AG04450 (cell line): ENCODE data around the gene EMP2. TPM values are rescaled to one million over a fixed set of nuclear protein-coding genes. Genes with fewer than 3 reads are reported as not detected.

Experiments
- CTCF ChIA-PET: fragments of 300-600, 350-600 bp; formaldehyde crosslinking; extraction: SDS; loops from one replicate; lab custom pipeline; 2022; ENCODE audit warnings: antibody characterized with exemption, inconsistent platforms; lab: Charles Lee
- POLR2A ChIA-PET: fragments of 350-600 bp; formaldehyde crosslinking; extraction: SDS; loops from one replicate; lab custom pipeline; 2021; ENCODE audit warnings: antibody characterized with exemption, inconsistent platforms; lab: Yijun Ruan, JAX
- DNase-seq: peaks from one replicate; pipeline ENCODE4 v3.0.0-alpha.2; 2011; ENCODE audit warnings: low read depth, low spot score
- H3K27ac ChIP-seq: one replicate; pipeline ENCODE4 v1.5.1; 2012; ENCODE audit warnings: low read depth, low read length, control low read depth
- H3K27me3 ChIP-seq: one replicate; pipeline ENCODE4 v1.6.0; 2012; ENCODE audit warnings: low read length; ENCODE audit not compliant: control insufficient read depth, insufficient read depth
- H3K4me3 ChIP-seq: 2 replicates; pipeline ENCODE4 v1.5.1; 2011; ENCODE audit warnings: mild to moderate bottlenecking, low read depth, low read length, control low read depth
- H3K9me3 ChIP-seq: 2 replicates; pipeline ENCODE4 v1.5.1; 2012; ENCODE audit warnings: low read length; ENCODE audit not compliant: control insufficient read depth, insufficient read depth
- CTCF ChIP-seq: IDR thresholded peaks from 2 replicates; pipeline ENCODE4 v1.5.1; 2011; ENCODE audit warnings: low read depth, low read length, control low read depth, inconsistent platforms
- polyA plus RNA-seq: library from polyadenylated mRNA; depleted of rRNA; stranded (reverse); fragments of >200 nt; gene quantifications from 2 replicates; pipeline ENCODE4 v1.2.3, GENCODE V29; 2011

The EMP2 gene
- polyA plus RNA-seq, 1 experiment = 15.2 TPM

DNA sequence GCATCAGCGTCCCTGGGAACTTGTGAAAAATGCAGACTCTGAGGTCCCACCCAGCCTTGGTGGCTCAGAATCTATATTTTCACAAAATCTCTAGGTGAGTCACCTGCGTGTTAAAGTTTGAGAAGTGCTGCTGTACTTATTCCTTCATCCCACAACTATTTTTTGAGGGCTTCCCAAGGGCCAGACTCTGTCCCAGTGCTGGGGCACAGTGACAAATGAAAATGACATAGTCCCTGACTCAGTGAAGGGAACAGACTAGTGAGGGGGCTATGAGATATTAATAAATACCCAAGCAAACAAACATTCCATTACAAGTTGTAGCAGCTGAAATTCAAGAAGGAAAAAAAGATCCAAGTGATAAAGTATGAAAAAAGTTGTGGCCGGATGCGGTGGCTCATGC is 9.9 kb upstream of the EMP2 start:
- H3K9me3 ChIP-seq = no peaks in the 10 kb centered on the region
- CTCF ChIA-PET = interaction anchor here (2.4 kb wide), 1 partner anchor 10 kb away, joined by 6 read pairs; the partner anchor contains the start of gene EMP2
- POLR2A ChIA-PET = no interaction called here

GRCh38 chr16:10589109-10589508 is 8.7 kb upstream of the EMP2 start:
- no peaks in the 10 kb centered on the region for H3K9me3 ChIP-seq
- no peak for DNase-seq
- ChIA-PET POLR2A (no interaction called here), CTCF (interaction anchor here (2.4 kb wide), 1 partner anchor 9 kb away, joined by 6 read pairs; the partner anchor contains the start of gene EMP2)
- no peak overlapping the region for H3K4me3 ChIP-seq
- H3K27me3 ChIP-seq = peaks cover 4% of the 10 kb centered on the region
- no peak overlapping the region for H3K27ac ChIP-seq
- TF ChIP-seq CTCF = no peak

More for the DNA sequence above, 9.9 kb upstream of the EMP2 start:
- DNase-seq = no peak
- Histone ChIP-seq H3K4me3 (no peak overlapping the region), H3K27me3 (peaks cover 4% of the 10 kb centered on the region), H3K27ac (no peak overlapping the region)
- TF ChIP-seq CTCF = no peak

DNA sequence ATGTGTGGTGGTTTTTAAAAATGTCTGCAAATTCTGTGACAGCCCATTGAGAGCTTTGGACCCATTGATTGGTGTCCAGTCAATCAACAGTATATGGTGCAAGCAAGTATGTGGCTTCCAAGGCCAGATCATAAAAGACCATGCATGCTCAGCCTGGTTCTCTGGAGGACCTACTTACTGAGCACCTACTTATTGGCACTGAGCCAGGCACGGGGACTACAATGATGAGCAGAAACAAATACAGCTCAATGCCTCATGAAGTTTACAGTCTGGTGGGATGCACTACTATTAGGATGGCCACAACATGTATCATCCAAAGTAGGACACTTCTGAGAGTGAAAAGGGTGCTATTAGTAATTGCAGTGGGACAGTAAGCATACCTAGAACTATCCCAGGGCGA is 7.2 kb upstream of the EMP2 start:
- no peak for DNase-seq
- Histone ChIP-seq H3K27me3 (peaks cover 4% of the 10 kb centered on the region), H3K27ac (no peak overlapping the region), H3K9me3 (no peaks in the 10 kb centered on the region), H3K4me3 (no peak overlapping the region)
- no peak for TF ChIP-seq CTCF
- CTCF ChIA-PET = interaction anchor here (0.6 kb wide), 1 partner anchor 73 kb away, joined by 3 read pairs; no protein-coding TSS in a partner anchor
- POLR2A ChIA-PET = no interaction called here

DNA sequence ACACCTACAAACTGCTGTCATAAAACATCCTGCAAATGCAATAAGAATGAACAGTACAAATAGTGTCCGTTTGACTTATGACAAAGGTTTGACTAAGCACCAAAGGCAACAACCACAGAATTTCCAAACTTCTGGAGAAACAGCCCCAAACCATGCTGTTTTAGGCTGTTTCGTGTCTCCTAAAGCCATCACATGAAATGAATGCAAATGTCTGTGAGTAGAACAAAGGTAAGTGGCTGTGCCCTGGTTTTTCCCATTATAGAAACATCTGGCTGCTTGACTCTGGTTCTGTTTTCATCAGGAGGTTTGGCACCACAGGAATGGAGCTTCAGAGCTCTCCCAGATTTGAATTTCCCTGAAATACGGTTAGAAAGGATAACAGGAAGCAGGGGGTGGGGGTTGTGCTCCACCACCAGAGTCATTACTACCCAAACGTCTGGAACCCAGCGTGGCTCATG is 4.6 kb upstream of the EMP2 start:
- POLR2A ChIA-PET = no interaction called here
- CTCF ChIA-PET = no interaction called here
- no peaks in the 10 kb centered on the region for H3K9me3 ChIP-seq
- no peak for TF ChIP-seq CTCF
- H3K27me3 ChIP-seq = no peaks in the 10 kb centered on the region
- no peak for DNase-seq
- no peak overlapping the region for H3K4me3 ChIP-seq
- H3K27ac ChIP-seq = peak overlapping the region; percentile 47

DNA sequence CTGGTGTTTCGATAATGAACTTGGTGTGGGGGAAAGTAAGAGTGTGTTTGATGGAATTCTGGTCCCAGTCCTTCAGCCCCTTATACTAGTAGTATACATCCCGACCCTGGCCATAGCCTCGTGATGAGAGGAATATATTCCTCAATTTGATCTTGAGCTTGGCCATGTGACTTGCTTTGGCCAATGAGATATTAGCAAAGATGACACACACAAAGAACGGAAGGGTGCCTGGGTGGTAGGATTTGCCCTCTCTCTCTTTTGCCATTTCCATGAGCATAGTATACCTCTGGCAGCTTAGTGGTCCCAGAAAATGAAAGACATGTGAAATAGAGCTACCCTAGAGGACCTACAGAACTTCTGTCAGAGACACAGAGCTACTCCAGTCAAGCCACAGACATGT is 2.9 kb upstream of the EMP2 start:
- no peak for TF ChIP-seq CTCF
- no peak for DNase-seq
- Histone ChIP-seq H3K27ac (no peak overlapping the region), H3K9me3 (no peaks in the 10 kb centered on the region; the same call in 1 of the 2 replicates), H3K4me3 (no peak overlapping the region), H3K27me3 (no peaks in the 10 kb centered on the region)
- POLR2A ChIA-PET = no interaction called here
- CTCF ChIA-PET = interaction anchor here (0.6 kb wide), 1 partner anchor 25 kb away, joined by 4 read pairs; no protein-coding TSS in a partner anchor
